Thoracic aorta (tissue), 2 donors: ENCODE results near the gene MICALL2. TPM values are rescaled to one million over a fixed set of nuclear protein-coding genes. Genes with fewer than 3 reads are reported as not detected.
"Not testable (repeated sequence)": the region's sequence is repeated elsewhere in the genome, so short reads cannot be mapped to it uniquely, and the experiment has no call there.

Source experiments
- ATAC-seq: fragments of 150-250 bp; one replicate; pipeline ENCODE4 v1.8.0; 2017; ENCODE audit warnings: low read depth; ENCODE audit not compliant: insufficient number of reproducible peaks, low FRiP score
- DNase-seq: peaks from one replicate; pipeline ENCODE4 v3.0.0-alpha.2; 2020; ENCODE audit warnings: low spot score
- H3K27ac ChIP-seq, 2 donors: fragments of 200-600 bp; sonication (generic); 1 replicate in 1 of 2; 2 replicates in 1 of 2; pipeline ENCODE4 v1.5.1; 2016; ENCODE audit warnings: mild to moderate bottlenecking in 2 of 2, moderate library complexity in 2 of 2
- H3K27me3 ChIP-seq: fragments of 200-600 bp; sonication (generic); replicated peaks from 2 replicates; pipeline ENCODE4 v1.6.0; 2016; ENCODE audit warnings: mild to moderate bottlenecking; ENCODE audit not compliant: insufficient read depth
- H3K36me3 ChIP-seq: fragments of 200-600 bp; sonication (generic); one replicate; pipeline ENCODE4 v1.5.1; 2016
- H3K4me1 ChIP-seq, 2 donors: fragments of 200-600 bp; sonication (generic); 1 replicate in 1 of 2; 2 replicates in 1 of 2; pipeline versions ENCODE4 v1.5.1 to v1.6.0; 2016; ENCODE audit warnings: low read depth in 2 of 2, mild to moderate bottlenecking in 1 of 2; ENCODE audit not compliant: control insufficient read depth in 1 of 2
- H3K4me3 ChIP-seq: fragments of 200-600 bp; sonication (generic); 2 replicates; pipeline ENCODE4 v1.5.1; 2016; ENCODE audit warnings: mild to moderate bottlenecking
- H3K9me3 ChIP-seq: fragments of 200-600 bp; sonication (generic); 2 replicates; pipeline ENCODE4 v1.5.1; 2016
- CTCF ChIP-seq: fragments of 200-600 bp; sonication (generic); IDR thresholded peaks from one replicate; pipeline ENCODE4 v1.5.1; 2019; ENCODE audit warnings: antibody characterized with exemption
- total RNA-seq, 2 donors: library from RNA; depleted of rRNA; stranded (reverse); fragments of >200 nt; gene quantifications; one replicate each; pipeline versions ENCODE4 v1.1.0 to v1.2.3, GENCODE V29; 2016

The MICALL2 gene
- total RNA-seq, 2 donors from 2014 or later, result 71.7 to 80.0 TPM

- no peaks in the 10 kb centered on the region for H3K36me3 ChIP-seq
- no peak for DNase-seq
Observed at GRCh38 chr7:1445341-1445740, 13.9 kb downstream of the MICALL2 start.

GRCh38 chr7:1444925-1445322, 14.3 kb downstream of the MICALL2 start:
- ATAC-seq, result no peak
- TF ChIP-seq CTCF, result no peak
- H3K27me3 ChIP-seq, result no peaks in the 10 kb centered on the region
- H3K36me3 ChIP-seq, result no peaks in the 10 kb centered on the region
- no peaks in the 10 kb centered on the region for H3K4me1 ChIP-seq
- no peak for DNase-seq
- no peak overlapping the region for H3K4me3 ChIP-seq
- H3K27ac ChIP-seq, result no peak overlapping the region
- no peaks in the 10 kb centered on the region for H3K9me3 ChIP-seq

More at GRCh38 chr7:1445341-1445740, 13.9 kb downstream of the MICALL2 start:
- TF ChIP-seq CTCF, result no peak
- Histone ChIP-seq H3K27me3 (no peaks in the 10 kb centered on the region), H3K9me3 (no peaks in the 10 kb centered on the region), H3K4me1 (no peaks in the 10 kb centered on the region), H3K4me3 (no peak overlapping the region), H3K27ac (no peak overlapping the region)
- ATAC-seq, result no peak

DNA sequence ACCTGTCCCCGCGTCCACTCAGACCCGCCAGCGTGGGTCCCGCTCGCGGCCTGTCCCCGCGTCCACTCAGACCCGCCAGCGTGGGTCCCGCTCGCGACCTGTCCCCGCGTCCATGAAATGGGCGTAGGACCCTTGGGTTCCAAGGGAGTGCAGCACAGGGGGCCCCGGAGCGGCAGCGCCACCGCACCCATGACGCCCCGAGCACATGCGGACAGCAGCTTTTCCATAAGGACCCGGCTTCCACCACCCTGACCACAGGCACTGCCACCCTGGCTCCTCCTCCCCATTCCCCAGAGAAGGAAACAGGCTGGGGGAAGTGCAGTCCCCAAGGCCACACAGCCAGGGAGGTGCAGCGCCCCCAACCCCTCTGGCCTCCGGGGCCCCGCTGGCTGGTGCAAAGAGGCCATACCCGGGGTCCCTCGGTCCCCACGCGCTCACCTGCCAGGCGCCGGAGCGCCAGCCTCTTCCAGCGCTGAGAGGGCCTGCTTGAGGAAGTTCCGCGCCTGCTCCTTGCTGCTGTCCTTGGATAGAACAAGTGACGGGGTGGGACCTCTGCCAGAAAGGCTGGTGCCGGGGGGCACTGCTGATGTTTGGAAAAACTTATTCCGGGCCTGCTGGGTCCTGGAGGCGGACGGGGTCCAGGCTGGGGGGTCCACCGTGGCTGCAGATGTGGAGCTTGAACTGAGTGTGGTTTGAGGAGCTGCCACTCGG, 14.9 kb downstream of the MICALL2 start:
- DNase-seq, result no peak
- Histone ChIP-seq H3K9me3 (no peaks in the 10 kb centered on the region), H3K27me3 (no peaks in the 10 kb centered on the region), H3K4me1 (no peaks in the 10 kb centered on the region), H3K27ac (no peak overlapping the region), H3K4me3 (no peak overlapping the region), H3K36me3 (peaks cover 3% of the 10 kb centered on the region)
- no peak for TF ChIP-seq CTCF
- ATAC-seq, result no peak

DNA sequence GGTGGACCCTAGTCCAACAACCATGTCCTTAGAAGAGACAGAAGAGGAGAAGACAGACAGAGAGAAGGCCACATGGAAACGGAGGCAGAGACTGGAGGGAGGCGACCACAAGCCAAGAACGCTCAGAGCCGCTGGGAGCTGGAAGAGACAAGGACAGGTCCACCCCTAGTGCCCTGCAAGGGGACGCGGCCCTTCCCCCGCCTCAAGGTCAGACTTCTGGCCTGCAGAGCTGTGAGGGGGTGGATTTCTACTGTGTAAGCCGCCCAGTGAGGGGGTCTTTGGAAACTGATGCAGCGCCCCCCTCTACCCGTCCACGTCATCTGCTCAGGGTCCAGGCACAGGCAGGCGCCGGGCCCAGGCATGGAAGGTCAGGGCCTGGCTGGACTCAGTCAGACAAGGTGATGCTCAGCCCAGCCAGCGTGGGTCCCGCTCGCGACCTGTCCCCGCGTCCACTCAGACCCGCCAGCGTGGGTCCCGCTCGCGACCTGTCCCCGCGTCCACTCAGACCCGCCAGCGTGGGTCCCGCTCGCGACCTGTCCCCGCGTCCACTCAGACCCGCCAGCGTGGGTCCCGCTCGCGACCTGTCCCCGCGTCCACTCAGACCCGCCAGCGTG, 15.6 kb downstream of the MICALL2 start:
- H3K9me3 ChIP-seq, H3K27me3 ChIP-seq, H3K4me3 ChIP-seq, ATAC-seq, H3K4me1 ChIP-seq, H3K27ac ChIP-seq, DNase-seq, H3K36me3 ChIP-seq: not testable (repeated sequence)

- peaks cover 12% of the 10 kb centered on the region for H3K36me3 ChIP-seq
- no peak for ATAC-seq
Observed at GRCh38 chr7:1442355-1443124, 16.7 kb downstream of the MICALL2 start.

More at GRCh38 chr7:1442355-1443124, 16.7 kb downstream of the MICALL2 start:
- no peak for DNase-seq
- no peak for TF ChIP-seq CTCF
- H3K4me1 ChIP-seq, result no peaks in the 10 kb centered on the region
- H3K4me3 ChIP-seq, result no peak overlapping the region
- H3K9me3 ChIP-seq, result no peaks in the 10 kb centered on the region
- H3K27me3 ChIP-seq, result no peaks in the 10 kb centered on the region
- no peak overlapping the region for H3K27ac ChIP-seq
